GM12865 (cell line): ENCODE data around the gene GH2.
A peak's percentile ranks its signal among the peaks of the same experiment; 100 is the strongest.

Source experiments
- DNase-seq: peaks from one replicate; pipeline ENCODE4 v3.0.0; 2010; ENCODE audit warnings: low read depth
- H3K4me3 ChIP-seq: 2 replicates; pipeline ENCODE4 v1.5.1; 2011; ENCODE audit warnings: mild to moderate bottlenecking, low read depth, low read length, control low read depth
- TF ChIP-seq, protein P1 (sequence below): IDR thresholded peaks from 2 replicates; pipeline ENCODE4 v1.5.1; 2011; ENCODE audit warnings: low read length, control low read depth, low read depth, inconsistent platforms; ENCODE audit not compliant: insufficient read depth; ENCODE audit errors: missing control alignments

Gene GH2

DNA sequence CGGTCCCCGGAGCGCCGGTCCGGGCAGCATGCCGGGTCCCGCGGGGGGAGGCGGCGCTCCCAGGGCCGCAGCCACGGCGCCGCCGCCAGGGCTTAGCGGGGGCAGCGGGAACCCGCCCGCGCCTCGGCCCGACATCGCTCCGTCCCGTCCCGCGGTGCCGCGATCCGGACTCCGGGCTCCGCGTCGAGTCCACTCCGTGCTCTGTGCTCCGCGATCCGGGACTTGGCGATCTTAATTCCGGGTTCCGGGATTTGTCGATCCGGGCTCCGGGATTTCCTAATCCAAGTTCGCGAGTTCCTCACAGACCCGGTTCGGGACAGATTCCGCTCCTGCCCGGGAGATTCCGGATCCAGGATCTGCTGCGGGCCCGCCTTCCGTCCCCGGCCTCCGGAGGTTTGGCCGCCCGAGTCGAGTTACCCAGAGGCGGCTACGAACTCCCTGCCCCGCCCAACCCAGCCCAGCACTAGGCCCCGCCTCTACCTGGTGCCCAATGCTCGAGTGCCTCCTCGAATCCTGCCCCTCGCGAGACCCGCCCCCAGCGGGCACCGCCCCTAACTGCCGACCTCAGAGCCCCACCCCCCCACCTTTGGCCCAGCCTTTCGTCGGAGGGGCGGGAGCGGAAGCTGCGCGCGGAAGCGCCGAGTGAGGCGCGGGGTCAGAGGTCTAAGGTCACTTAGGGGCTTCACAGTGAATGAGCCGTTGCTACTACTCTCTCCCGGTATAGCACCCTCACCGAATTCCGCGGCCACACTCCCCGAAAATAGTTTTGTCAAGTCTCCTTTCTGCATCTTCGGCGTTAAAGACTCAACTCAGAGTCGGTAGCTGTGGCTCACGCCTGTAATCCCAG is 39.0 kb downstream of the GH2 start, which contains the start of gene SMARCD2:
TSS of gene SMARCD2 (minus strand) at position 146 of the 847 bp plus-strand sequence. CDS start at position 135, 11 bp downstream.
- peak within 1 kb of the TSS; percentile 78 for H3K4me3 ChIP-seq
- TF ChIP-seq, protein P1, sequence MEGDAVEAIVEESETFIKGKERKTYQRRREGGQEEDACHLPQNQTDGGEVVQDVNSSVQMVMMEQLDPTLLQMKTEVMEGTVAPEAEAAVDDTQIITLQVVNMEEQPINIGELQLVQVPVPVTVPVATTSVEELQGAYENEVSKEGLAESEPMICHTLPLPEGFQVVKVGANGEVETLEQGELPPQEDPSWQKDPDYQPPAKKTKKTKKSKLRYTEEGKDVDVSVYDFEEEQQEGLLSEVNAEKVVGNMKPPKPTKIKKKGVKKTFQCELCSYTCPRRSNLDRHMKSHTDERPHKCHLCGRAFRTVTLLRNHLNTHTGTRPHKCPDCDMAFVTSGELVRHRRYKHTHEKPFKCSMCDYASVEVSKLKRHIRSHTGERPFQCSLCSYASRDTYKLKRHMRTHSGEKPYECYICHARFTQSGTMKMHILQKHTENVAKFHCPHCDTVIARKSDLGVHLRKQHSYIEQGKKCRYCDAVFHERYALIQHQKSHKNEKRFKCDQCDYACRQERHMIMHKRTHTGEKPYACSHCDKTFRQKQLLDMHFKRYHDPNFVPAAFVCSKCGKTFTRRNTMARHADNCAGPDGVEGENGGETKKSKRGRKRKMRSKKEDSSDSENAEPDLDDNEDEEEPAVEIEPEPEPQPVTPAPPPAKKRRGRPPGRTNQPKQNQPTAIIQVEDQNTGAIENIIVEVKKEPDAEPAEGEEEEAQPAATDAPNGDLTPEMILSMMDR = no peak
- peak; percentile 99 for DNase-seq

DNA sequence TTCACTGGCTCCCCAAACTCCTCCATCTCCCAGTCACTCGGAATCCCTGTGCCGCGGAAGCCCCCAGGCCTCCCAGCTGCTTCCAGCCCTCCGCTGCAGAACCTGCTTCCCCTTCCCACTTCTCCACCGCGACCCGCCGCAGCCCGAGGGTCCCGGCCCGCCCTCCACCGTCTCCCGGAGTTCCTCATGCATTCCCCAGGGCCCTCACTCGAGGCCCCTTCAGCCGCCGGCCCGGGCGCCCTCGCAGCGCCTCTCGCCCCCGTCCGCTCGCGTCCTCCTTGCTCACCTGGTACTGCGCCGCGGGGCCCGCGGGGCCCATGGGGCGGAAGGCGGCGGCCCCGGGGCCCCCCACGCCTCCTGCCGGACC is 39.6 kb downstream of the GH2 start:
- H3K4me3 ChIP-seq = peak overlapping the region; percentile 78
- TF ChIP-seq, protein P1 = no peak
- no peak for DNase-seq

DNA sequence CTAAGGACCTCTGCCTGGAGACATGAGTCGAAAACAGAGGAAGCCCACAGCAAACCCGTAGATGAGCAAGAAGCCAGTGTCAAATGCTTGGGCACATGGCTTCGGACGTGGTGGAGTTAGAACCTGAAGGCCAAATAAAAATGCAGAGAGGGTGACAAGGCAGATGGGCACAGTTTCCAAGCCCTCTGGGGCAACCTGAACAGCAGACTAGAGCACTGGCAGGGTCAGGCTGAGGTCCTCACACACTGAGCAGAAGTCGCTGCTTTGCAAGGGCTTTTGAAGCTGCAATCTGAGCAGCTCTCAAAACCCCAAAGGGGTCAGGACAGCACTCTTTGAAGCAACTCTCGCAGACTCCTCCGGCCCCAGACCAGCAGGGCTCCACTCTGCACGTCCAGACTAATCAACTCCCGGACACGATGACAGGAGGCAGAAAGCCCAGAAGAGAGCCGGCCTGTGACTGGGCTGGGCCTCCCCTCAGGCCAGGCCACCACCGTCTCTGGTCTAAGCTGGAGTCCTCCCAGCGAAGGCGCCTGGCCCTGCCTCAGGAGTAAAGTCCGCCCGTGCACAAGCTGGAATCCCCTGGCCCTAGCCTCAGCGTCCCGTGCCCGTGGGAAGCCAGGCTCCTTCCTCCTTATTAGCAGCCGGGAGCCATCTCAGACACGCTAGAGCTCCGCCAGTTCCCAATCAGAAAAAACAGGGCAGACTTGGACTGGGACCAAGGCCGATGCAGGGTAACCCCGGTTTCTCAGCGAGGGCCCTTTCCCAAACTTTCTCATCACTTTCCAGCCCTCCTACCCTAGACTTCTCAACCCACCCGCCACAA is 40.2 kb downstream of the GH2 start:
- peak overlapping the region; percentile 78 for H3K4me3 ChIP-seq
- TF ChIP-seq, protein P1 = no peak
- DNase-seq = peak; percentile 49

DNA sequence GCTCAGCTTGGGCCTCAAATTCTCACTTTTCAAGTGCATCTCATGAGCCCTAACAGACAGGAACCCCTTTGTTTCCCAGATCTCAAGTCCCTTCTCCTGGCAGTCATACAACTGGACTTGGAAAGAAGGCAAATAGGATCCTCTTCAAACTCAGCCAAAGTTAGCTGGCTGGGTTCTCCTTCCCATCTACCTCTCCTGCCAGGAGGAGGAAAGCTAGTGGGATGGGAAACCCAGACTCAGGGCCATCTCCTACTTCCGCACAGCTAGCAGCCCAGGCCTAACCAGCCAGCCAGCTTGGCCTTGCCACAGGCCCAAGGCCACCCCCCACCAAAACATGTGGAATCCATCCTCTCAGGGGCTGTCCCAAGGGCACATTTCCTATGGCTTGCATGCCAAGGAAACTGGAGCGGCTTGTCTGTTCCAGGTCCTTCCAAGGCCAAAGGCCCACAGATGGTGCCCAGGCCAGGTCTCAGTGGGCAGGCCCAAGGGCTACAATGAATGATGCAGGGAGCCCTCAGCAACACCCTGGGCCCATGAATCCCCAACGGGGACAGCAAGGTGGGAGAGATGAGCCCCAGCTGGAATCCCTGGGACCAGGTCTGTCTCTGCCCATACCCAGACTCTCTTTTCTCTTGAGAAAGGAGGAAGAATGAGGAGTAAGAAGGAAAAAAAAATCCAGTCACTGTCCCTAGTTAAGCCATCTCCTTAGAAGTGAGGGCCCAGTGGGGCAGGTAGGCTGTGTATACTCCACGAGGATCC is 41.0 kb downstream of the GH2 start:
- DNase-seq = no peak
- peak overlapping the region; percentile 78 for H3K4me3 ChIP-seq
- TF ChIP-seq, protein P1 = no peak

DNA sequence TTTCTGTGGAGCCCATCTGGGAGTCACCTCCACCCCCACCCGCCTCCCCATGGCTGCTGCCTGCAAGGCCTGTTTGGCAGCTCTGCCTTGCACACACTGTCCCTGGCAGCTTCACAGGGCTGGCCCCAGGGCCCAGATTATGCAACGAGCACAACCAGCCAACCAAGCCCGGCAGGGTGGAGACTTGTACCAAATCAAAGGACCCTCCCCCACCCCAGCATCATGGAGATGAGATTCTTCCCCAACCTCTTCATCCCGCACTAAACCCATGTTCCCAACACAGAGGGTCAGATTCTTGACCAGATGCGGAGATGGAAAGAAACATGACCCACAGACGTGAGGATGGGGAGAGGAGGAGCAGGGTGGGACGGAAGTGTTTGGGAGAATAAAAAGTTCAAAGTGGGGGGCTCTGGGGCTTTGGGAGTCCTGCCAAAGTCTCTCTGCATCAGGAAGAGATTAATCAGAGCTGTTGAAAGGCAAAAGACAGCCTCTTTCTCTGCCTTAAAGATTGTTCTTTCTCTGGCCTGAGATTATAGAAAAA is 43.0 kb downstream of the GH2 start:
- no peak overlapping the region for H3K4me3 ChIP-seq
- TF ChIP-seq, protein P1 = no peak
- no peak for DNase-seq

DNA sequence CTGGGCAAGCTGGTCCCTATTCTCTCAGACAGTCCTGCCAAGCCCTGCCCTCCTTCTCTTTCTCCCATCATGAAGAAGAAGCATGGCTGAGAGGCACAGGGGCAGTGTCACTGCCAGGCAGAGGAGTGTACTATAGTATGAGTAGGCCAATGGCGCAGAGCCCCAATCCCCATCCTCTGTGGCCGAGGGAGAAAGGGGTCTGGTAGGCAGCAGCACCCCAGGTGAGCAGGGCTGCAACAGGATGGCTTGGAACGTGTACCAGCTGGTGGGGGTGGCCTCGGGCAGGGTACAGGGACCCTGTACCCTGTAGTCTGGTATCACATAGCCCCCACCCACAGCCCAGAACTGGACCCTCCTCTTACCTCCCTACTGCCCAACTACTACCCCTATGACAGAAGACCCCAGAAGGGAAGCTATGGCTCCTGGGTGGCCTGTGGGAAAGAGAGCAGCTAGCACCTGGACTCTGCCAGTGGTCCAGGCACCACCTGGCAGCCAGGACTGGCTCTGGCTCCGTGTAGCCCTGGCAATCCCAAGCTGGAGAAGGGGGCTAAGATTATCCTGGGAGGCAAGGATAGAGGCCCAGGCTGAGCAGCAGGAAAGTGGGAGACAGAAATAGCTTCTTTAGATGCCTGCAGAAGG is 43.7 kb downstream of the GH2 start:
- DNase-seq = no peak
- H3K4me3 ChIP-seq = no peak overlapping the region
- TF ChIP-seq, protein P1 = no peak
